Urothelium cell line (cell line): ENCODE measurements around the gene OTC.

ENCODE experiments used
- DNase-seq: peaks from one replicate; pipeline ENCODE4 v3.0.0; 2011; ENCODE audit warnings: low spot score, mixed read lengths
- FAIRE-seq: peaks from 2 replicates; lab custom pipeline; 2011; peaks lifted over from hg19 to GRCh38; lab: Jason Lieb, UNC

OTC gene

GRCh38 chrX:38352362-38352761, at the start of gene OTC:
Gene OTC (plus strand): TSS chrX:38352604. CDS start chrX:38352697, 93 bp downstream.
- no peak for DNase-seq
- no peak for FAIRE-seq

DNA sequence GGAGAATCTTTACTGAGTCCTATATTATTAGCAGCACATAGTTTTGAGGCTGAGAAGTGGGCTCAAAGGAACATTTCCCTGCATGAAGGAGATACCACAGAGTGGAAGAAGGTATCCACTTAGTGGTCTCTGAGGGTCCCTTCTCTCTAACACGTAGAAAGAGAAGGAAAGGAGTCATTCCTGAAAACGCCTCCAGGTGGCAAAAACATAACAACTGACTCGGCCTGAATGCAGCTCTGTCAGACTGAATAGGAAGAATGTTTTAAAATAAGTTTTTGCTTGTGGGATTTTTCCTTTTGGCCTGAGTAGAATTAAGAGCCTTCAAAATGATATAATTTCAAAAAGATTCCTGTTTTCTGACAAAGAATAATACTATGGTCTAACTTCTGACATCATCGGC, 48.4 kb upstream of the OTC start:
- DNase-seq (no peak), FAIRE-seq (no peak)

GRCh38 chrX:38305971-38306370, 46.4 kb upstream of the OTC start:
- no peak for DNase-seq
- no peak for FAIRE-seq

- FAIRE-seq (no peak), DNase-seq (no peak)
Measured at GRCh38 chrX:38311743-38312142, 40.7 kb upstream of the OTC start.

- FAIRE-seq (no peak), DNase-seq (peak; percentile 17)
Measured at GRCh38 chrX:38312436-38312835, 40.0 kb upstream of the OTC start.

DNA sequence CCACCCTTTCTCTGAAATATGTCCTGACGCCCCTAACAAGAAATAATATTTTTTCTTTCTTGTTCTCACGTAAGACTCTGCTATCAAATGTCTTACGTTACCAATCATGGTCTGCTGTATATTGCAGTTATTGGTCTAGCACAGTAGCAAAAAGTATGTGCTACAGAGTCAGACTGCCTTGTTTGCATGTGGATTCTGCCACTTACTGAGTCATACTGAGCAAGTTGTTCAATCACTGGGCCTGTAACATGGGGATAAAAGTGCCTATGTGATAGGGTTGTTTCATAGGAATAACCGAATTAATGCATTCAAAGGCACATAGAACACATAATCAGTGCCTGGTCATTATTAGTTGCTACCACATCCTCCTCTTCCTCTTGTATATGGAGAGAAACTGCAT, 39.2 kb upstream of the OTC start:
- FAIRE-seq (no peak), DNase-seq (no peak)

GRCh38 chrX:38315186-38315585, 37.2 kb upstream of the OTC start:
- DNase-seq, result no peak
- FAIRE-seq, result no peak

DNA sequence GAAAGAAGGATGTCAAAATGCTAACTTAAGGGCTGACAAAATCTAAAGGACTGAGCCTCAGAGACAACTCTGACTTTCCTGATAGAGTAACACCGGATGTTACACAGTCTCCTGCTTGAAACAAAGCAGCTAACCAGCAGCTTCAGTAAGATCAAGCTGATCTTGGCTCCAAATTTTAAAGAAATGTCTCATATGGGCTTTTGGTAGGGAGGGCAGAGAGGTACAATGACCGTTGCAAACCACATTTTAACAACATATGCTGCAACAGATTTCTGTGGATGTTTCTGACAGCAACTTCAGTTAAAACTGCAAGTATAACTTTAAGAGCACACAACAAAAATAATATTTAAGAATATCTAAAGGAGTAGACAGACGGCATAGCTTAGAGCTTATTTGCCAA, 34.2 kb upstream of the OTC start:
- no peak for DNase-seq
- FAIRE-seq, result no peak

DNA sequence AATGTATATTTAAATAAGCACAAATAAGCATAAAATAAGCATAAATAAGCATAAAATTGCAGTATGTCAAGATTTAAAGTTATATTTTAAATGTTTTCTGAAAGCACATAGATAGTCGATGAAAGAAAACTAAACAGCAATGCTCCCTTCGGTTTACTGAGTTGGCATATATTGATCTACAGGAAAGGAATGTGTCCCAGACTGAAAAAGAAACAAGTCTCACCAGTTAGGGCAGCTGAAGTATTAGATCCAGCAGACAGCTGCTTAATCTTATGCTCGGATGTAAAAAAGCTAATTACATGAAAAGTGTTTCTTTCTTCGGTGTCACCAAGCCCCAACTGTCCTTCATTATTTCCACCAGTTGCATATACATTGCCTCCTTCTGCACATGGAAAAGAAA, 33.8 kb upstream of the OTC start:
- FAIRE-seq, result no peak
- no peak for DNase-seq

GRCh38 chrX:38320819-38321218, 31.6 kb upstream of the OTC start:
- DNase-seq, result no peak
- FAIRE-seq, result no peak

GRCh38 chrX:38326086-38326485, 26.3 kb upstream of the OTC start:
- FAIRE-seq (no peak), DNase-seq (no peak)

GRCh38 chrX:38327007-38327774, 25.2 kb upstream of the OTC start, which contains the start of gene RPGR:
Gene RPGR (minus strand): TSS chrX:38327509. CDS start chrX:38327367, 142 bp downstream.
- FAIRE-seq (peak; percentile 81), DNase-seq (peak; percentile 94)

GRCh38 chrX:38327775-38328081, 24.7 kb upstream of the OTC start:
- no peak for FAIRE-seq

GRCh38 chrX:38332505-38332904, 19.9 kb upstream of the OTC start:
- no peak for FAIRE-seq

More at GRCh38 chrX:38327775-38328081, 24.7 kb upstream of the OTC start:
- no peak for DNase-seq

GRCh38 chrX:38335382-38335781, 17.0 kb upstream of the OTC start:
- no peak for FAIRE-seq
- no peak for DNase-seq

More at GRCh38 chrX:38332505-38332904, 19.9 kb upstream of the OTC start:
- DNase-seq, result no peak

DNA sequence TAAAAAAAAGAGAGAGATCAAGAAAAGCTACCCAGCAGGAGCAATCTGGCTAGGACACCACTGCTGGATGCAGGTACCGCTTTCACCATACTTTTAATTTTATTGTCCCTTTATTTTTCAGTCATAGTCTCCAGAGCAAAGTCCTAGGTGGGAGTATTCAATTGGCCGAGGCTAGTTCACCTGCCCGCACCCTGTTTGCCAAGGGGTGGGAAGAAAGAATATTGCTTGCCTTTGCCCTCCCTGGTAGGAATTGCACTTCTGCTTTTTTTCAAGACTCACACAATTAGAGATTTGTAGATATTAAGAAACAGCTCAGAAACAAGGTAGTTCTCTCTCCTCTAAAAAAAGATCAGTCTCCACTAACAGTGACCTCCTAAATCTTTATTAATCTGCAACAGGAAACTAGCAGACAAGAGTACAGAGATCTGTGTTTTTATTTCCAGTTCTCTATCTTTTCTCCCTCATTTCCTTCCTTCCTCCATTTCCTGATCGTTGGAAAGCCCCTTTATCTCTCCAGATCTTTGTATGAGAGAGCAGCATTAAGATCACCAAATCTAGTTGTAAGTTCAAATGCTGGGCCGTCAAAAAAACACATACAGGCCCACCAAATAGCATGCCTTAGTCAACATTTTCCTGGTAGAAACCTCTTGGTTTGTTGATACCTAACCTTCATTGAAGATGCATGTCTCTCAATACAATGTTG, 15.7 kb upstream of the OTC start:
- FAIRE-seq, result no peak

DNA sequence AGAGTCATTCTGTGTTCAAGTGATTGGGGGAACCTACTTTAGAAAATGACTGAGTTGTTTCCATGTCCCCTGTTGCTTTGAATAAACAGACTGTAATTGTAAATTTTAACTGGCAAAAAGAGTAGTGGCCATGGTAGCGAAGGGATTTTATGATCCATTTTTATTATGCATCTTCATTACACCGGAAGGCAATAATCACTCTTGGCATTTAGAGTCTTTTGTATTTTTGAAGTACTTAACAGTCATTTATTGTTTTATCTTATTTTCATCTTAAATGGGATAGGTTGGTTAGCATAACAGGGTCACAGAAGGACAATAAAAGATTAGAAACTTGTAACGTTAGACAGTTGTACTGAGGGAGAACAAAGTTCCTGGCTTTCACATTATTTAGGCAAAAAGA, 11.0 kb upstream of the OTC start:
- DNase-seq (no peak), FAIRE-seq (no peak)

More for the DNA sequence above, 15.7 kb upstream of the OTC start:
- DNase-seq, result no peak

- FAIRE-seq (no peak), DNase-seq (no peak)
Measured at GRCh38 chrX:38342853-38343778, 9.3 kb upstream of the OTC start.

DNA sequence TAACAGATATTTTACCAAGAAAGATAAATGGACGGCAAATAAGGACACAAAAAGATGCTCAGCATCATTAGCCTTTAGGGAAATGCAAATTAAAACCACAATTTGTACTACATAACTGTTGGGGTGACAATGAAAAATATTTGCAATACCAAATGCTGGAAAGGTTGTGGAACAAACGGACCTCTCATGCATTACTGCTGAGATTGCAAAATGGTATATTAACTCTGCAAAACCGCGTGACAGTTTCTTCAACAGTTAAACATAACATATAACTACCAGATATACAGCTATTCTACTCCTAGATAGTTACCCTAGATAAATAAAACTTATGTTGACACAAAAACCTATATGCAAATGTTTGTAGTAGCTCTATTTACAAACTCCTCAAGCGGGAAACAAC, 6.3 kb upstream of the OTC start:
- DNase-seq (no peak), FAIRE-seq (no peak)

DNA sequence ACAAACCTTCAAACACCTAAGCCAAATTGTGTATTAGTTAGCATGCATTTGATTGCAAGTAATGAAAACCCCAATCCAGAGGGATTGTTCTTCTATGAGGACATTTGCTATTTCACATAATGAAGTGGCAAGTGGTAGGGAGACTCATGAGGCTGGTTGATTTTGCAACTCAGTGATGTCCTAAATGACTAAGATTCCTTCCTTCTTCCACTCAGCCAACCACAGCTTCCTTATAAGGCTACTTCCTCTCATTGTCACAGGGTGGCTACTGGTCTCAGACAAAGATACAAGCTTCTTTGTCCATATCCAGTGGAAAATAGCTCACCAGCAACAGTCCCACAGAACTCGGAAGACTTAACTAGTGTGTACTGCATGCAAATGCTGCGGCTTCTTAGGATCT, 5.3 kb upstream of the OTC start:
- FAIRE-seq, result no peak
- DNase-seq, result peak; percentile 15

DNA sequence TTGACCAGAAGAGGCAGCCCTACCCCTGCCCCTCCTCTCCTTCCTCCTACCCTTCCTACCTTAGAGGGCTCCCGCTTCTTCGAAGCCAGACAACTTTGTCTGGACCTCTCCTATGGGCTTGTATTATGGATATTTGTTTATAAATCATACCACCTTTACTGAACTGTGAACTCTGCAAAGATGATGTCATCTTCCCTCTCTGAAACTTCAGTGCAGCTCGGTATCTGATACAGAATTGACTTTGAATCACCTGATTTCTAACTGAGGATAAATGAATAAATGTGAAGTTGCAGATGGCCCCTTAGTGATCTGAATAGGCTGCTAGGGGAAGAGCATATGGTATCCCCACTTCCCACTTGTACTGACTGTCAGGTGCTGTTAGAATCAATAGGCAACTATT, 1.1 kb upstream of the OTC start:
- FAIRE-seq (no peak), DNase-seq (no peak)
